PFSK-1 (cell line): ENCODE data around the gene CAPSL.

Experiments used
- FOXP2 ChIP-seq: optimal IDR thresholded peaks from 2 replicates; pipeline ENCODE3; 2011; ENCODE audit warnings: borderline replicate concordance, control low read depth, inconsistent platforms; ENCODE audit not compliant: insufficient read depth; ENCODE audit errors: extremely low read length, extremely low read depth
- POLR2AphosphoS5 ChIP-seq: IDR thresholded peaks from 2 replicates; pipeline ENCODE4 v1.6.1; 2012; ENCODE audit warnings: low read depth, mild to moderate bottlenecking, control low read depth, low read length, moderate library complexity
- REST ChIP-seq, 2 experiments: IDR thresholded peaks; 2 replicates each; pipeline versions ENCODE4 v1.6.1 to v1.8.0; 2011 to 2012; ENCODE audit warnings: low read depth in 2 of 2, low read length in 2 of 2, control low read depth in 1 of 2, inconsistent platforms in 1 of 2, mild to moderate bottlenecking in 1 of 2, moderate library complexity in 1 of 2; ENCODE audit not compliant: insufficient read depth in 1 of 2
- TAF1 ChIP-seq: IDR thresholded peaks from 2 replicates; pipeline ENCODE4 v1.6.1; 2012; ENCODE audit warnings: low read length, control low read depth, borderline replicate concordance; ENCODE audit not compliant: insufficient read depth

GRCh38 chr5:35922468-35922867, 16.0 kb downstream of the CAPSL start:
- TF ChIP-seq POLR2AphosphoS5: no peak
- TF ChIP-seq FOXP2: no peak
- no peak for TF ChIP-seq TAF1
- TF ChIP-seq REST (IDR thresholded peaks at IDR 0.05; ENCODE audit: insufficient read depth in 1 of 2, low read depth in 2 of 2, low read length in 2 of 2): no peak
